GM19238 (cell line): ENCODE data around the gene PARP8.
A peak's percentile ranks its signal among the peaks of the same experiment; 100 is the strongest.

Source experiments
- DNase-seq: peaks from one replicate; pipeline ENCODE4 v3.0.0; 2011; ENCODE audit warnings: low spot score; ENCODE audit not compliant: insufficient read length

The PARP8 gene

GRCh38 chr5:50843091-50843490 is 176.7 kb downstream of the PARP8 start:
- DNase-seq, result no peak

- DNase-seq, result no peak
These were observed 179.8 kb downstream of the PARP8 start for GRCh38 chr5:50846261-50846660.

GRCh38 chr5:50849554-50849953 is 183.1 kb downstream of the PARP8 start:
- no peak for DNase-seq

- DNase-seq, result peak; percentile 12
These were observed 186.7 kb downstream of the PARP8 start for GRCh38 chr5:50853151-50853550.

- DNase-seq, result no peak
These were observed 187.6 kb downstream of the PARP8 start for GRCh38 chr5:50854082-50854481.

- no peak for DNase-seq
These were observed 188.6 kb downstream of the PARP8 start for GRCh38 chr5:50855001-50855400.

- DNase-seq, result peak; percentile 2
These were observed 190.1 kb downstream of the PARP8 start for GRCh38 chr5:50856401-50857119.

- no peak for DNase-seq
These were observed 197.2 kb downstream of the PARP8 start for GRCh38 chr5:50863534-50864170.

GRCh38 chr5:50864466-50864865 is 198.0 kb downstream of the PARP8 start:
- no peak for DNase-seq

- no peak for DNase-seq
These were observed 200.0 kb downstream of the PARP8 start for GRCh38 chr5:50866415-50866814.

- no peak for DNase-seq
These were observed 200.7 kb downstream of the PARP8 start for GRCh38 chr5:50867140-50867539.

- no peak for DNase-seq
These were observed 207.3 kb downstream of the PARP8 start for GRCh38 chr5:50873595-50874277.

GRCh38 chr5:50874306-50875001 is 208.0 kb downstream of the PARP8 start:
- no peak for DNase-seq

- no peak for DNase-seq
These were observed 208.5 kb downstream of the PARP8 start for GRCh38 chr5:50875002-50875344.

GRCh38 chr5:50878470-50878869 is 212.0 kb downstream of the PARP8 start:
- no peak for DNase-seq

- DNase-seq, result no peak
These were observed 215.0 kb downstream of the PARP8 start for GRCh38 chr5:50881407-50881806.

GRCh38 chr5:50886657-50887345 is 220.4 kb downstream of the PARP8 start:
- no peak for DNase-seq

- DNase-seq, result no peak
These were observed 221.6 kb downstream of the PARP8 start for GRCh38 chr5:50887889-50888633.

- no peak for DNase-seq
These were observed 222.3 kb downstream of the PARP8 start for GRCh38 chr5:50888751-50889150.

- DNase-seq, result no peak
These were observed 223.4 kb downstream of the PARP8 start for GRCh38 chr5:50889790-50890189.
